Right lobe of liver (tissue), 4 donors: Measurements from ENCODE around the gene TECR.

Experiments
- POLR2A ChIP-seq: fragments of 450-650 bp; IDR thresholded peaks from one replicate; pipeline ENCODE4 v1.6.1; 2017; ENCODE audit warnings: antibody characterized with exemption, mild to moderate bottlenecking
- TF ChIP-seq, protein P1 (sequence below), 4 donors: fragments of 200-600 bp in 3 of 4; fragments of 450-650 bp in 1 of 4; IDR thresholded peaks; one replicate each; pipeline versions ENCODE4 v1.5.1 to v1.8.0; 2016 to 2022; ENCODE audit warnings: antibody characterized with exemption in 4 of 4, mild to moderate bottlenecking in 2 of 4
- donor health status: DM: no; HTN: no; CAD: no.
- donor health status: DM: no; HTN: no; CAD: no.
- donor health status: DM: no; HTN: yes; CAD: no.

DNA sequence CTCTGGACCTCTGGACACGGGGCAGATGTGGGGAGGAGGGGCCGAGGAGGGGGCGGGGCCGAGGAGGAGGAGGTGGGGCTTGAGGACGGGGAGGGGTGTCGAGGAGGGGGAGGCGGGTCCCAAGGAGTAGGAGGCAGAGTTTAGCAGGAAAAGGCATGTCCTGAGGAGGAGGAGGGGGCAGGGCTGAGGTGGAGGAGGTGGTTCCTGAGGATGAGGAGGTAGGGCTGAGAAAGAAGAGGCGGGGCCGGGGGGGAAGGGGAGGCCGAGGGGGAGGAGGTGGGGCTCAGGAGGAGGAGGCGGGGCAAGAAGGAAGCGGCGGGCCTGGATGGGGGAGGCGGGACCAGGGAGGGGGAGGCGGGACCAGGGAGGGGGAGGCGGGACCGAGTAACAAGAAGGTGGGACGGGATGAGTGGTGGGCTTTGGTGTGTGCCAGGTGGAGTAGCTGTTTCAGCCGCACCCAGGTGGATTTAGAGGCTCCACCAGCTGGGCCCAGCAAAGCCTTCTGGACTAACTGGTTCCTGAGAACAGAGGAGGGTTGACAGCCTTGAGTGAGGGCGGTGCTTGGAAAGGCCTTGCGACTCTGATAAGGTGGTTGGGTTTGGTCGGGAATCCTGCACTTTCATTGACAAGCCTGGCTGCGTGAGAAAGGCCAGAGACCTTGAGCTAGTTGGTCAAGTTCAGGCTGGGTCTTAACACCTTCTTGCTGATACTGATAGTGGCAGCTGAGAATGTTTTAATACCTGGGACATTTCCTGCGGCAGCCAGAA lies 7.7 kb downstream of the TECR start:
- TF ChIP-seq, protein P1, sequence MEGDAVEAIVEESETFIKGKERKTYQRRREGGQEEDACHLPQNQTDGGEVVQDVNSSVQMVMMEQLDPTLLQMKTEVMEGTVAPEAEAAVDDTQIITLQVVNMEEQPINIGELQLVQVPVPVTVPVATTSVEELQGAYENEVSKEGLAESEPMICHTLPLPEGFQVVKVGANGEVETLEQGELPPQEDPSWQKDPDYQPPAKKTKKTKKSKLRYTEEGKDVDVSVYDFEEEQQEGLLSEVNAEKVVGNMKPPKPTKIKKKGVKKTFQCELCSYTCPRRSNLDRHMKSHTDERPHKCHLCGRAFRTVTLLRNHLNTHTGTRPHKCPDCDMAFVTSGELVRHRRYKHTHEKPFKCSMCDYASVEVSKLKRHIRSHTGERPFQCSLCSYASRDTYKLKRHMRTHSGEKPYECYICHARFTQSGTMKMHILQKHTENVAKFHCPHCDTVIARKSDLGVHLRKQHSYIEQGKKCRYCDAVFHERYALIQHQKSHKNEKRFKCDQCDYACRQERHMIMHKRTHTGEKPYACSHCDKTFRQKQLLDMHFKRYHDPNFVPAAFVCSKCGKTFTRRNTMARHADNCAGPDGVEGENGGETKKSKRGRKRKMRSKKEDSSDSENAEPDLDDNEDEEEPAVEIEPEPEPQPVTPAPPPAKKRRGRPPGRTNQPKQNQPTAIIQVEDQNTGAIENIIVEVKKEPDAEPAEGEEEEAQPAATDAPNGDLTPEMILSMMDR (IDR thresholded peaks at IDR 0.05) = no peak
- TF ChIP-seq POLR2A = no peak
